Left renal cortex interstitium (tissue), 4 donors: Measurements from ENCODE around the gene TNRC6B. TPM values are rescaled to one million over a fixed set of nuclear protein-coding genes. Genes with fewer than 3 reads are reported as not detected.

ENCODE experiments used
- DNase-seq, 4 donors: peaks; one replicate each; pipeline ENCODE4 v3.0.0-alpha.2; 2013; ENCODE audit warnings: low read depth in 4 of 4, low spot score in 2 of 4, missing footprints in 1 of 4
- polyA plus RNA-seq, 4 donors: library from polyadenylated mRNA; unstranded; fragments of 120-200 nt; gene quantifications; one replicate each; pipeline ENCODE4 v1.2.1, GENCODE V29; 2013; ENCODE audit not compliant: insufficient read length in 4 of 4

TNRC6B gene
- polyA plus RNA-seq, 4 donors, result 10.6 to 16.6 (median 13.8) TPM

- no peak for DNase-seq
These were observed 143.0 kb downstream of the TNRC6B start for GRCh38 chr22:40320687-40321086.

DNA sequence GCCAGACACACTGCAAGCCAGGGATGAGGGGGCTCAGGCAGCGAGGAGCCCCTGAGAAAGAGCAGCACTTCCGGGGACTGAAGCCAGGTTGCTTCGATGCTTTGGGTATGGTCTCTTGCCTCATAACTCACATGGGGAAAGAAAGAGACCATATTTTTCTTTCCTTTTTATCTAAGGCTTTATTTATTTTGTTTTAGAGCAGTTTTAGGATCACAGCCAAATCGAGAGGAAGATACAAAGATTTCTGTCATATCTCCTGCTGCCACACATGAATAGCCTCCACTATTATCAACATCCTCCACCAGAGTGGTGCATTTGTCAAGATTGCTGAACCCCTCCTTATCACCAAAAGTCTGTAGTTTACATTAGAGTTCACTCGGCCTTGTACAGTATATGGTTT, 144.3 kb downstream of the TNRC6B start:
- DNase-seq, result no peak

DNA sequence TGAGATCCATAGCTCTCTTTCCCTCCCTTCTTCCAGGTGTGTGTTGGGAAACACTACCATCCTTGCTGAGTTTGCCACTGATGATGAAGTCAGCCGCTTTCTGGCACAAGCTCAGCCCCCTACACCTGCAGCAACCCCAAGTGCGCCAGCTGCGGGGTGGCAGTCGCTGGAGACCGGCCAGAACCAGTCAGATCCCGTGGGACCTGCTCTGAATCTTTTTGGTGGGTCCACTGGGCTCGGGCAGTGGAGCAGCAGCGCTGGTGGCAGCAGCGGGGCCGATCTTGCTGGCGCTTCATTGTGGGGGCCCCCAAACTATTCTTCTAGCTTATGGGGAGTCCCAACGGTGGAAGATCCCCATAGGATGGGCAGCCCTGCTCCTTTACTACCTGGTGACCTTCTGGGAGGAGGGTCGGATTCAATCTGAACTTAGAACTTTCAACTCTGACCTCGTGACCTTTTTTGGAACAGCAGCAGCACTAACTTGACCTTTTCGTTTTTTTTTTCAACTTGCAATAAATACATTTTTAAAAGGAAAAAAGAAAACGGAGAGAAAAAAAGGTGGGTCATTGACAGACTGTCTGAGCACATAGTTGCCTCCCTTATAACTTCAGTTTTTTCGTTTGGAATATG, 145.2 kb downstream of the TNRC6B start:
- no peak for DNase-seq

GRCh38 chr22:40323681-40324171, 146.0 kb downstream of the TNRC6B start:
- no peak for DNase-seq

GRCh38 chr22:40324468-40325305, 147.0 kb downstream of the TNRC6B start:
- no peak for DNase-seq

- no peak for DNase-seq
These were observed 147.6 kb downstream of the TNRC6B start for GRCh38 chr22:40325315-40325714.

- no peak for DNase-seq
These were observed 149.4 kb downstream of the TNRC6B start for GRCh38 chr22:40326905-40327735.

GRCh38 chr22:40328546-40329456, 151.1 kb downstream of the TNRC6B start:
- no peak for DNase-seq

DNA sequence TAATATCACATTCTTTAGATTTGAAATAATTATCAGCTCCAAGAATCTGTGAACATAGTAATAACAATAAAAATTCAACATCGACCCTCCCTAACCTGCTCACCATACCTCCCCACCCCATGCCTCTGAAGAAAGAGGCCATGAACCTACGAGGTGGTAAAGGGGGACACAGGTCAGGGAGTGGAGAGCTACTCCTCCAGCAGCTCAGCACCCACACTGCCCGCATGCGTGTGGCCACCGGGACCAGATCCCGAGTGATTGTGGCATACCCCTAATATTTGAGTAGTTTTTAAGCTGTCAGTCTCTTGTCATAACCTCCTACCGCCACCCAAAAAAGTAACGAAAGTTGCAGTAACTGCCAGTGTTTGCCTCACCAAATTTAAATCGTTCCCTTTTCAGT, 151.7 kb downstream of the TNRC6B start:
- no peak for DNase-seq

DNA sequence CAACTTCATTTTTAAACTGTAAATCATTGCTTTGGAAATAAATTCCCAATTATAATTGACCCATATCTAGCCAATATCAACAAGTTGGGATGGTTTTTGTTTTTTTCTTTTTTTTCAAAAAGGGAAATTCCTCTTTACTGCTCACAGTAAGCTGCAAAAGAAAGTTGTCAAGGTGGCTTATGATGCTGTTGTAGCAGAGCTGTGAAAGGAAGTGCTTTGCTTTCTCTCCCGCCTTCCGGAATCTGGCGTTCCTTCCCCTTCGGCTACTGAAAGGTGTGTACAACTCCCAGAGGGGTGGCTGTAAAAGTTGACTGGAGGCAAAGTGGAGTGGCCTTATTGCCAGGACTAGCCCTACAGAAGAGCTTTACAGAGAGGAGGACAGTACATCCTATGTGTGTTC, 152.4 kb downstream of the TNRC6B start:
- no peak for DNase-seq

DNA sequence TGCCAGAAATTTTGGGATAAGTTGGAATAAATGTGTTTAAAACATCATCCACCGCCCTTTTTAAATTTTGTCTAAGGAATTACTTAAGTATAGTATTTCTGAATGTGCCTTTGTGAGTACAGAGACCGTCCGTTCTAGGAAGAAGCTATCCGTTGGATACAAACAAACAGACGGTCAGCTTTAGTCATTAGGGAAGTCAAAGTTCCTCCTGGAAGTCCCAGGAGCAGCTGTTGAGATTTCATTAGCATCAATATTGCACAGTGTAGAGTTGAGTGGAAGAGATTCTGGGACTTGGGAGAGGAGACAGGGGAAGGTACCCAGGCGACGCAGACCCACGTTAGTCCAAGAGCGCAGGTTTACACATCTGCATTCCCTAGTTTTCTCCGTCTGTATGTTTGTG, 152.9 kb downstream of the TNRC6B start:
- DNase-seq, result no peak

- no peak for DNase-seq
These were observed 154.0 kb downstream of the TNRC6B start for GRCh38 chr22:40331706-40332105.

DNA sequence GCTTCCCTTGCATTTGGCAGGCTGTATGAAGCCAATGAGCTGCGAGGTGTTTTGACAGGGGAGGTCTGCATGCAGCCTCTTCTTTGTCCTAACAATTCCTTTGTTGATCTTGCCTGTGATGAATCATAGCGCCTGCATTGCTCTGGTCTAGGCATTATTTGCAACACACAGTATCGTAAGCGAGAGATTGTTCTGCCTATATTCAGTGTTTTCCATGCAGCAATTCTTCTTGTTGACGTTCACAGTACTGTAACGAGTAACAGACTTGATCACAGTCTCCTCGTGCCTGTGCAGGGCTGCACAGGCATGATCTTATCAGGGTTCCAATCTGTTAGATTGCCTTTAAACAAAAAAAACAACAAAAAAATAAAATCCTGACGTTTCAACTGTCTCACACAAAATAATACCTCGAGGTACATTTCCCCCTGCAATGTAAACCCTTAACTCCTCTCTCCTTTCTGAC, 154.6 kb downstream of the TNRC6B start:
- DNase-seq, result no peak

GRCh38 chr22:40334060-40334459, 156.3 kb downstream of the TNRC6B start:
- DNase-seq, result no peak

DNA sequence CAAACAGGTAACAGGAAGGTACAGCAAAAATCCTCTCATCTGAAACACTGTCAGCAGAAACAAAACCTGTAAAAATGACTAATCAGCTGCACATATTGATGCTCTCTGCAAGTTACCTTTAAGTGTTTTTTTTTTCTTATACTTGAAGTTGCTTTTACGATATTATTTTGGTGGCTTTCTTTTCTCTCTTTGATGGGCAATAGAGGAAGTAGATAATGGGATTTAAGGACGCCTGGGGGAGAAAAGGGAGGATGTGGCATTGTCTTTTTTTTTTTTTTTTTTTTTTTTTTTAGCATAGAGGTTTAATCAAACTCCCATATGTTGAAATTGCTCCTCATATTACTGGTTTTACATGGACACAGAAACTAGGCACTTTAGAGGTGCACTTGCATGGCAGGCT, 157.2 kb downstream of the TNRC6B start:
- DNase-seq, result no peak

DNA sequence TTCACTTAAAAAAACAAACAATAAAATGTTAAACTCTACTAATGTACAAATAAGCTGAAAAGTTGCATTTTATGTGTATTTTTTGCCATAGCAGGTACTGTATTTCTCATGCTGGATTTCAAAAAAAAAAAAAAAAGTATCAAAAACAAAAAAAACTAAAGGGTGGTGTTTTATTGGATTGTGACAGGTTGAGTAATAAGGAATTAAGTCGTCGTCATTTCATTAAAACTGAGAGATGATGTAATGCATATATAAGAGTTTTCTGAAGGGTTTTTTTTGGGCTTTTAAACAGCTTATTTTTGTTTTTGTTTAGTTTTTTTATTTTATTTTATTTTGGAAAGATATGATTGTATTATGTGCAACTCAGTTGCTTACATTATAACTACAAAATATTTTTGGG, 157.6 kb downstream of the TNRC6B start:
- DNase-seq, result no peak

- no peak for DNase-seq
These were observed 162.3 kb downstream of the TNRC6B start for GRCh38 chr22:40340044-40340443.

DNA sequence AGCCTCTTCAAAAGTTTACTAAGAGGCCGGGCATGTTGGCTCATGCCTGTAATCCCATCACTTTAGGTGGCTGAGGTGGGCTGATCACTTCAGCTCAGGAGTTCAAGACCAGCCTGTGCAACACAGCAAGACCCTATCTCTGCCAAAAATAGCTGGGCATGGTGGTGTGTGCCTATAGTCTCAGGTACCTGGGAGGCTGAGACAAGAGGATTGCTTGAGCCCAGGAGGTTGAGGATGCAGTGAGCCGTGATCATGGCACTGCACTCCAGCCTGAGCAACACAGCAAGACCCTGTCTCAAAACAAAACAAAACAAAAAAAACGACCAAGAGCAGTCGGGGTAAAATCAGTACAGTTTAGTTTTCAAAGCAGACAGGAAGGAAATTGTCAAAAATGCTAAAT, 163.9 kb downstream of the TNRC6B start:
- no peak for DNase-seq

GRCh38 chr22:40342521-40342920, 164.8 kb downstream of the TNRC6B start:
- no peak for DNase-seq

- no peak for DNase-seq
These were observed 167.5 kb downstream of the TNRC6B start for GRCh38 chr22:40345271-40345670.
